HEK293 (cell line): Measurements from ENCODE around the gene PRKG1.

ENCODE experiments used
- CTCF ChIA-PET: fragments of 350-600 bp; formaldehyde crosslinking; extraction: SDS; loops from one replicate; lab custom pipeline; 2021; ENCODE audit warnings: antibody characterized with exemption; lab: Yijun Ruan, JAX
- POLR2A ChIA-PET: fragments of 300-600 bp; formaldehyde crosslinking; extraction: SDS; loops from one replicate; lab custom pipeline; 2020; ENCODE audit warnings: antibody characterized with exemption, inconsistent platforms; lab: Yijun Ruan, JAX
- H3K27ac ChIP-seq: fragments of 200-500 bp; sonication (Bioruptor generic); 2 replicates; pipeline ENCODE4 v1.5.1; 2014; ENCODE audit warnings: low read depth, low read length, control low read depth, inconsistent platforms; ENCODE audit errors: extremely low read depth
- H3K36me3 ChIP-seq, 2 experiments: fragments of 200-500 bp in 1 of 2; sonication (Bioruptor generic) in 1 of 2; 1 replicate in 1 of 2; 2 replicates in 1 of 2; pipeline ENCODE4 v1.5.1; 2014 to 2017; ENCODE audit warnings: inconsistent platforms in 2 of 2, low read length in 2 of 2; ENCODE audit not compliant: control insufficient read depth in 2 of 2, insufficient read depth in 1 of 2
- H3K4me1 ChIP-seq: fragments of 200-500 bp; sonication (Bioruptor generic); 2 replicates; pipeline ENCODE4 v1.5.1; 2014; ENCODE audit warnings: mild to moderate bottlenecking, low read length, inconsistent platforms; ENCODE audit not compliant: control insufficient read depth, insufficient read depth
- H3K4me3 ChIP-seq: 2 replicates; pipeline ENCODE4 v1.5.1; 2011; ENCODE audit warnings: low read depth, mild to moderate bottlenecking, control low read depth, low read length, moderate library complexity
- H3K9me3 ChIP-seq: fragments of 200-500 bp; sonication (Bioruptor generic); 2 replicates; pipeline ENCODE4 v1.5.1; 2014; ENCODE audit warnings: low read depth, low read length, inconsistent platforms; ENCODE audit not compliant: control insufficient read depth, insufficient read depth
- KLF10 ChIP-seq: fragments of 450-650 bp; IDR thresholded peaks from 2 replicates; pipeline ENCODE4 v1.5.1; 2018; ENCODE audit warnings: missing biosample characterization, mild to moderate bottlenecking, missing genetic modification characterization
- PRDM1 ChIP-seq: fragments of 450-650 bp; formaldehyde crosslinking; IDR thresholded peaks from 2 replicates; pipeline ENCODE4; 2016; ENCODE audit warnings: missing biosample characterization, missing genetic modification characterization
- SETDB1 ChIP-seq: IDR thresholded peaks from one replicate; pipeline ENCODE4 v1.6.1; 2017; ENCODE audit warnings: mild to moderate bottlenecking, low read length, moderate library complexity, mixed read lengths; ENCODE audit not compliant: insufficient read length
- TRIM28 ChIP-seq: IDR thresholded peaks from 2 replicates; pipeline ENCODE4 v1.6.1; 2011; ENCODE audit warnings: low read length, control low read depth, borderline replicate concordance
- ZNF138 ChIP-seq: fragments of 450-650 bp; formaldehyde crosslinking; IDR thresholded peaks from 2 replicates; pipeline ENCODE4 v1.5.1; 2016; ENCODE audit warnings: missing biosample characterization, missing genetic modification characterization, borderline replicate concordance
- ZNF2 ChIP-seq: fragments of 450-650 bp; formaldehyde crosslinking; IDR thresholded peaks from 2 replicates; pipeline ENCODE4 v1.5.1; 2016; ENCODE audit warnings: missing biosample characterization, missing genetic modification characterization
- ZNF292 ChIP-seq: fragments of 450-650 bp; formaldehyde crosslinking; IDR thresholded peaks from 2 replicates; pipeline ENCODE4 v1.5.1; 2016; ENCODE audit warnings: low read depth, missing biosample characterization, missing genetic modification characterization, borderline replicate concordance
- ZNF335 ChIP-seq: fragments of 450-650 bp; formaldehyde crosslinking; conservative IDR thresholded peaks from 2 replicates; pipeline ENCODE4 v1.5.1; 2016; ENCODE audit warnings: missing biosample characterization, missing genetic modification characterization
- ZNF37A ChIP-seq: fragments of 450-650 bp; IDR thresholded peaks from 2 replicates; pipeline ENCODE4 v1.5.1; 2018; ENCODE audit warnings: missing biosample characterization, missing genetic modification characterization
- ZNF394 ChIP-seq: fragments of 450-650 bp; formaldehyde crosslinking; IDR thresholded peaks from 2 replicates; pipeline ENCODE4 v1.5.1; 2016; ENCODE audit warnings: missing biosample characterization, missing genetic modification characterization, mild to moderate bottlenecking, moderate library complexity, borderline replicate concordance
- ZNF48 ChIP-seq: fragments of 450-650 bp; formaldehyde crosslinking; IDR thresholded peaks from 2 replicates; pipeline ENCODE4 v1.5.1; 2016; ENCODE audit warnings: missing biosample characterization, missing genetic modification characterization
- ZNF501 ChIP-seq: fragments of 450-650 bp; formaldehyde crosslinking; IDR thresholded peaks from 2 replicates; pipeline ENCODE4 v1.5.1; 2016; ENCODE audit warnings: missing biosample characterization, missing genetic modification characterization
- ZNF529 ChIP-seq: fragments of 450-650 bp; formaldehyde crosslinking; IDR thresholded peaks from 2 replicates; pipeline ENCODE4 v1.5.1; 2017; ENCODE audit warnings: missing genetic modification characterization, missing biosample characterization; ENCODE audit not compliant: insufficient replicate concordance
- ZSCAN16 ChIP-seq: fragments of 450-650 bp; formaldehyde crosslinking; IDR thresholded peaks from 2 replicates; pipeline ENCODE4 v1.5.1; 2016; ENCODE audit warnings: missing biosample characterization, missing genetic modification characterization
- ZSCAN30 ChIP-seq: fragments of 450-650 bp; IDR thresholded peaks from 2 replicates; pipeline ENCODE4 v1.5.1; 2018; ENCODE audit warnings: missing biosample characterization, mild to moderate bottlenecking, missing genetic modification characterization, moderate library complexity
- TF ChIP-seq, protein P1 (sequence below): fragments of 450-650 bp; formaldehyde crosslinking; IDR thresholded peaks from 2 replicates; pipeline ENCODE4 v1.5.1; 2016; ENCODE audit warnings: missing biosample characterization, missing genetic modification characterization
- TF ChIP-seq, protein P2 (sequence below): fragments of 450-650 bp; formaldehyde crosslinking; IDR thresholded peaks from 2 replicates; pipeline ENCODE4 v1.5.1; 2016; ENCODE audit warnings: missing biosample characterization, missing genetic modification characterization
- TF ChIP-seq, protein P3 (sequence below): fragments of 450-650 bp; formaldehyde crosslinking; IDR thresholded peaks from 2 replicates; pipeline ENCODE4 v1.5.1; 2016; ENCODE audit warnings: missing biosample characterization, missing genetic modification characterization
- TF ChIP-seq, protein P4 (sequence below): fragments of 450-650 bp; formaldehyde crosslinking; IDR thresholded peaks from 2 replicates; pipeline ENCODE4; 2016; ENCODE audit warnings: missing biosample characterization, missing genetic modification characterization
- TF ChIP-seq, protein P5 (sequence below): fragments of 450-650 bp; formaldehyde crosslinking; conservative IDR thresholded peaks from 2 replicates; pipeline ENCODE4 v1.5.1; 2016; ENCODE audit warnings: low read depth, missing biosample characterization, missing genetic modification characterization
- TF ChIP-seq, protein P6 (sequence below): fragments of 450-650 bp; formaldehyde crosslinking; IDR thresholded peaks from 2 replicates; pipeline ENCODE4 v1.5.1; 2016; ENCODE audit warnings: missing biosample characterization, missing genetic modification characterization

The PRKG1 gene

DNA sequence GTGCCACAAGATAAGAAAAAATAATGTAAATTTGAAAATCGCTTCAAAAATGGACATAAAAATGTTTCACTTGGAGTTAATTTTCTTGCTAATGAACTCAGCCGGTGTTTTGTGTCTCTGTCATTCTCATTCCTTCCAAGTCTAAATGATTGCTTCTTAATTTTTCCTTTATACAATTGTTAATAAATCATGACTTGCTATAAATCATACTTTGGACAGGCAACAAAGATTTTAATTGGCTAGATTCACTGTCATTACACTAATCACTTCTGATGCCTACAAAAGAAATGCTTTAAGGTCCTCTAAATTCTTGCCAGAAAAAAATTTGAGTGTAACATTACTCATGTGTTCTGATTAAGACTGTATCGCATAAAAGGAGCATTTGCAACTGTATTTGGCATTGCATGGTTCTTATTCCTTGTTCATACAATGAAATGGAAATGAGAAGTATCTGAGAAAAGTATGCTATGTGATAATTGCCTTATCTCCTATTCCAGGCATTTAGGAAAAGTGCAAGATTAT lies 1000.3 kb downstream of the PRKG1 start:
- TF ChIP-seq ZNF335 (tag by site-specific recombination), result peak; percentile 33
- 0 out of 2 replicates have a peak, but pooled peaks have one; percentile 28 for TF ChIP-seq ZSCAN30 (tag by site-specific recombination)
- TF ChIP-seq ZNF292 (tag by site-specific recombination), result no peak
- ChIA-PET CTCF (no interaction called here), POLR2A (no interaction called here)

DNA sequence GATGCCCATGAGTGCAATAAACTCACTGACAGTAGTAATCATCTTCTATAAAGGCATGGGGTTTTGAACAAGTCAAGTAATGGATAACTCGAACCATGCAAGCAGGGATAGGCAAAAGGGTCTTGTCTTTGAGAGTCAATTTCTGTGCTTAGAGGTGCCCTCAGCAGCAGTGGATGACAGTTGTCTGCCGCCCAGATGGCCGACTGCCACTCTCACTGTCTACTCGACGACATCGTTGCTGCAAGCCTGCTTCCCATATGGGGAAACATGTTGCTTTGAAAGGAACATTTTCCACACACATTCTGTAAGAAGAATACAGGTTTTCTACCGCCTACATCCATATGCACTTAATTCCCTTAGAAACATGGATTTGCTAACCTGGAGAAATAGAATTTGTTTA lies 1003.5 kb downstream of the PRKG1 start:
- H3K36me3 ChIP-seq, result no peaks in the 10 kb centered on the region
- H3K27ac ChIP-seq, result no peak overlapping the region
- ChIA-PET CTCF (no interaction called here), POLR2A (no interaction called here)
- H3K4me3 ChIP-seq, result no peak overlapping the region
- peaks cover 2% of the 10 kb centered on the region; the same call in 1 of the 2 replicates for H3K4me1 ChIP-seq
- TF ChIP-seq ZNF394 (tag by site-specific recombination), result no peak
- TF ChIP-seq, protein P1, sequence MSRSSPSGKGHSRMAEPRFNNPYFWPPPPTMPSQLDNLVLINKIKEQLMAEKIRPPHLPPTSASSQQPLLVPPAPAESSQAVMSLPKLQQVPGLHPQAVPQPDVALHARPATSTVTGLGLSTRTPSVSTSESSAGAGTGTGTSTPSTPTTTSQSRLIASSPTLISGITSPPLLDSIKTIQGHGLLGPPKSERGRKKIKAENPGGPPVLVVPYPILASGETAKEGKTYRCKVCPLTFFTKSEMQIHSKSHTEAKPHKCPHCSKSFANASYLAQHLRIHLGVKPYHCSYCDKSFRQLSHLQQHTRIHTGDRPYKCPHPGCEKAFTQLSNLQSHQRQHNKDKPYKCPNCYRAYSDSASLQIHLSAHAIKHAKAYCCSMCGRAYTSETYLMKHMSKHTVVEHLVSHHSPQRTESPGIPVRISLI (tag by site-specific recombination), result no peak
- no peak for TF ChIP-seq ZNF501 (tag by site-specific recombination)
- no peak for TF ChIP-seq ZNF2 (tag by site-specific recombination)
- TF ChIP-seq TRIM28, result no peak
- TF ChIP-seq, protein P2, sequence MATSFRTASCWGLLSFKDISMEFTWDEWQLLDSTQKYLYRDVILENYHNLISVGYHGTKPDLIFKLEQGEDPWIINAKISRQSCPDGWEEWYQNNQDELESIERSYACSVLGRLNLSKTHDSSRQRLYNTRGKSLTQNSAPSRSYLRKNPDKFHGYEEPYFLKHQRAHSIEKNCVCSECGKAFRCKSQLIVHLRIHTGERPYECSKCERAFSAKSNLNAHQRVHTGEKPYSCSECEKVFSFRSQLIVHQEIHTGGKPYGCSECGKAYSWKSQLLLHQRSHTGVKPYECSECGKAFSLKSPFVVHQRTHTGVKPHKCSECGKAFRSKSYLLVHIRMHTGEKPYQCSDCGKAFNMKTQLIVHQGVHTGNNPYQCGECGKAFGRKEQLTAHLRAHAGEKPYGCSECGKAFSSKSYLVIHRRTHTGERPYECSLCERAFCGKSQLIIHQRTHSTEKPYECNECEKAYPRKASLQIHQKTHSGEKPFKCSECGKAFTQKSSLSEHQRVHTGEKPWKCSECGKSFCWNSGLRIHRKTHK, result no peak
- TF ChIP-seq KLF10 (tag by site-specific recombination), result no peak
- no peak for TF ChIP-seq ZNF138 (tag by site-specific recombination)
- TF ChIP-seq ZSCAN16 (tag by site-specific recombination), result no peak
- TF ChIP-seq, protein P3, sequence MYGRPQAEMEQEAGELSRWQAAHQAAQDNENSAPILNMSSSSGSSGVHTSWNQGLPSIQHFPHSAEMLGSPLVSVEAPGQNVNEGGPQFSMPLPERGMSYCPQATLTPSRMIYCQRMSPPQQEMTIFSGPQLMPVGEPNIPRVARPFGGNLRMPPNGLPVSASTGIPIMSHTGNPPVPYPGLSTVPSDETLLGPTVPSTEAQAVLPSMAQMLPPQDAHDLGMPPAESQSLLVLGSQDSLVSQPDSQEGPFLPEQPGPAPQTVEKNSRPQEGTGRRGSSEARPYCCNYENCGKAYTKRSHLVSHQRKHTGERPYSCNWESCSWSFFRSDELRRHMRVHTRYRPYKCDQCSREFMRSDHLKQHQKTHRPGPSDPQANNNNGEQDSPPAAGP (tag by site-specific recombination), result no peak
- TF ChIP-seq, protein P4, sequence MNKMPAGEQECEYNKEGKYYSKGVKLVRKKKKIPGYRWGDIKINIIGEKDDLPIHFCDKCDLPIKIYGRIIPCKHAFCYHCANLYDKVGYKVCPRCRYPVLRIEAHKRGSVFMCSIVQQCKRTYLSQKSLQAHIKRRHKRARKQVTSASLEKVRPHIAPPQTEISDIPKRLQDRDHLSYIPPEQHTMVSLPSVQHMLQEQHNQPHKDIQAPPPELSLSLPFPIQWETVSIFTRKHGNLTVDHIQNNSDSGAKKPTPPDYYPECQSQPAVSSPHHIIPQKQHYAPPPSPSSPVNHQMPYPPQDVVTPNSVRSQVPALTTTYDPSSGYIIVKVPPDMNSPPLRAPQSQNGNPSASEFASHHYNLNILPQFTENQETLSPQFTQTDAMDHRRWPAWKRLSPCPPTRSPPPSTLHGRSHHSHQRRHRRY (tag by site-specific recombination), result no peak
- TF ChIP-seq ZNF529, result no peak
- no peak for TF ChIP-seq PRDM1 (tag by site-specific recombination)
- TF ChIP-seq, protein P5, sequence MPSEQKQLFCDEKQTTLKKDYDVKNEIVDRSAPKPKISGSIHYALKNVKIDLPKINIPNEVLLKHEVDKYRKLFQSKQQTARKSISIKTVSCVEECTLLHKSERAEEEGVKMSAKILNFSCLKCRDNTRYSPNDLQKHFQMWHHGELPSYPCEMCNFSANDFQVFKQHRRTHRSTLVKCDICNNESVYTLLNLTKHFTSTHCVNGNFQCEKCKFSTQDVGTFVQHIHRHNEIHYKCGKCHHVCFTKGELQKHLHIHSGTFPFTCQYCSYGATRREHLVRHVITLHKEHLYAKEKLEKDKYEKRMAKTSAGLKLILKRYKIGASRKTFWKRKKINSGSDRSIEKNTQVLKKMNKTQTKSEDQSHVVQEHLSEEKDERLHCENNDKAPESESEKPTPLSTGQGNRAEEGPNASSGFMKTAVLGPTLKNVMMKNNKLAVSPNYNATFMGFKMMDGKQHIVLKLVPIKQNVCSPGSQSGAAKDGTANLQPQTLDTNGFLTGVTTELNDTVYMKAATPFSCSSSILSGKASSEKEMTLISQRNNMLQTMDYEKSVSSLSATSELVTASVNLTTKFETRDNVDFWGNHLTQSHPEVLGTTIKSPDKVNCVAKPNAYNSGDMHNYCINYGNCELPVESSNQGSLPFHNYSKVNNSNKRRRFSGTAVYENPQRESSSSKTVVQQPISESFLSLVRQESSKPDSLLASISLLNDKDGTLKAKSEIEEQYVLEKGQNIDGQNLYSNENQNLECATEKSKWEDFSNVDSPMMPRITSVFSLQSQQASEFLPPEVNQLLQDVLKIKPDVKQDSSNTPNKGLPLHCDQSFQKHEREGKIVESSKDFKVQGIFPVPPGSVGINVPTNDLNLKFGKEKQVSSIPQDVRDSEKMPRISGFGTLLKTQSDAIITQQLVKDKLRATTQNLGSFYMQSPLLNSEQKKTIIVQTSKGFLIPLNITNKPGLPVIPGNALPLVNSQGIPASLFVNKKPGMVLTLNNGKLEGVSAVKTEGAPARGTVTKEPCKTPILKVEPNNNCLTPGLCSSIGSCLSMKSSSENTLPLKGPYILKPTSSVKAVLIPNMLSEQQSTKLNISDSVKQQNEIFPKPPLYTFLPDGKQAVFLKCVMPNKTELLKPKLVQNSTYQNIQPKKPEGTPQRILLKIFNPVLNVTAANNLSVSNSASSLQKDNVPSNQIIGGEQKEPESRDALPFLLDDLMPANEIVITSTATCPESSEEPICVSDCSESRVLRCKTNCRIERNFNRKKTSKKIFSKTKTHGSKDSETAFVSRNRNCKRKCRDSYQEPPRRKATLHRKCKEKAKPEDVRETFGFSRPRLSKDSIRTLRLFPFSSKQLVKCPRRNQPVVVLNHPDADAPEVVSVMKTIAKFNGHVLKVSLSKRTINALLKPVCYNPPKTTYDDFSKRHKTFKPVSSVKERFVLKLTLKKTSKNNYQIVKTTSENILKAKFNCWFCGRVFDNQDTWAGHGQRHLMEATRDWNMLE (tag by site-specific recombination), result no peak
- TF ChIP-seq ZNF37A, result no peak
- TF ChIP-seq SETDB1, result no peak
- TF ChIP-seq, protein P6, sequence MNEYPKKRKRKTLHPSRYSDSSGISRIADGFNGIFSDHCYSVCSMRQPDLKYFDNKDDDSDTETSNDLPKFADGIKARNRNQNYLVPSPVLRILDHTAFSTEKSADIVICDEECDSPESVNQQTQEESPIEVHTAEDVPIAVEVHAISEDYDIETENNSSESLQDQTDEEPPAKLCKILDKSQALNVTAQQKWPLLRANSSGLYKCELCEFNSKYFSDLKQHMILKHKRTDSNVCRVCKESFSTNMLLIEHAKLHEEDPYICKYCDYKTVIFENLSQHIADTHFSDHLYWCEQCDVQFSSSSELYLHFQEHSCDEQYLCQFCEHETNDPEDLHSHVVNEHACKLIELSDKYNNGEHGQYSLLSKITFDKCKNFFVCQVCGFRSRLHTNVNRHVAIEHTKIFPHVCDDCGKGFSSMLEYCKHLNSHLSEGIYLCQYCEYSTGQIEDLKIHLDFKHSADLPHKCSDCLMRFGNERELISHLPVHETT, result no peak
- TF ChIP-seq ZNF48 (tag by site-specific recombination), result no peak
- H3K9me3 ChIP-seq, result no peaks in the 10 kb centered on the region

More for the DNA sequence above, 1000.3 kb downstream of the PRKG1 start:
- Histone ChIP-seq H3K27ac (no peak overlapping the region), H3K4me3 (no peak overlapping the region), H3K36me3 (no peaks in the 10 kb centered on the region), H3K4me1 (peaks cover 2% of the 10 kb centered on the region; the same call in 1 of the 2 replicates), H3K9me3 (no peaks in the 10 kb centered on the region)
